Testis (tissue), 3 donors: ENCODE data around the gene CYP4B1. TPM values are rescaled to one million over a fixed set of nuclear protein-coding genes. Genes with fewer than 3 reads are reported as not detected.
"Not testable (repeated sequence)": the region's sequence is repeated elsewhere in the genome, so short reads cannot be mapped to it uniquely, and the experiment has no call there.

ENCODE experiments used
- DNase-seq: peaks from one replicate; pipeline ENCODE4 v3.0.0-alpha.2; 2019
- H3K27ac ChIP-seq, 2 donors: fragments of 200-600 bp; sonication (generic); one replicate each; pipeline ENCODE4 v1.5.1; 2019
- H3K27me3 ChIP-seq: fragments of 200-600 bp; sonication (generic); one replicate; pipeline ENCODE4 v1.5.1; 2019
- H3K36me3 ChIP-seq: fragments of 200-600 bp; sonication (generic); one replicate; pipeline ENCODE4 v1.5.1; 2017; ENCODE audit warnings: low read depth; ENCODE audit errors: missing control alignments
- H3K4me1 ChIP-seq: fragments of 200-600 bp; sonication (generic); one replicate; pipeline ENCODE4 v1.5.1; 2019
- H3K4me3 ChIP-seq, 2 donors: fragments of 200-600 bp; sonication (generic); one replicate each; pipeline ENCODE4 v1.5.1; 2017 to 2019
- H3K9me3 ChIP-seq: fragments of 200-600 bp; sonication (generic); one replicate; pipeline ENCODE4 v1.5.1; 2017
- POLR2A ChIP-seq: fragments of 450-650 bp; IDR thresholded peaks from one replicate; pipeline ENCODE4 v1.6.1; 2017; ENCODE audit warnings: antibody characterized with exemption, mild to moderate bottlenecking, moderate library complexity
- WGBS, 2 donors: methylation state at CpG; one replicate each; pipeline ENCODE4 v1.1.5; 2018; 5-methylcytosine and 5-hydroxymethylcytosine counted together
- intact Hi-C: fragments of 100-400 bp; cut with DNase I; formaldehyde crosslinking; loops from one replicate; pipeline ENCODE4 v1.15.1; 2023; ENCODE audit warnings: low total_unique reads
- polyA plus RNA-seq: library from polyadenylated mRNA; stranded (reverse); fragments of 350-450 nt; fragmentation: Illumina TruSeq; extraction: RNeasy Lipid Tissue Mini Kit (QIAGEN cat#74804); gene quantifications from one replicate; pipeline ENCODE4 v1.2.3, GENCODE V29; 2014; ENCODE audit warnings: low read depth, low replicate concordance; ENCODE audit not compliant: insufficient read depth
- total RNA-seq, 2 donors: library from RNA; depleted of rRNA; stranded (reverse); fragments of >200 nt; gene quantifications; one replicate each; pipeline ENCODE4 v1.2.3, GENCODE V29; 2016
- TF ChIP-seq, protein P1 (sequence below), 3 experiments: fragments of 450-650 bp in 2 of 3; fragments of 200-600 bp in 1 of 3; sonication (generic) in 1 of 3; IDR thresholded peaks; one replicate each; pipeline ENCODE4 v1.5.1; 2016 to 2019; ENCODE audit warnings: antibody characterized with exemption in 3 of 3, mild to moderate bottlenecking in 2 of 3, moderate library complexity in 1 of 3

Gene CYP4B1
- total and polyA plus RNA-seq, 3 donors from 2014 or later, result 2.1 to 6.1 (median 4.3) TPM

DNA sequence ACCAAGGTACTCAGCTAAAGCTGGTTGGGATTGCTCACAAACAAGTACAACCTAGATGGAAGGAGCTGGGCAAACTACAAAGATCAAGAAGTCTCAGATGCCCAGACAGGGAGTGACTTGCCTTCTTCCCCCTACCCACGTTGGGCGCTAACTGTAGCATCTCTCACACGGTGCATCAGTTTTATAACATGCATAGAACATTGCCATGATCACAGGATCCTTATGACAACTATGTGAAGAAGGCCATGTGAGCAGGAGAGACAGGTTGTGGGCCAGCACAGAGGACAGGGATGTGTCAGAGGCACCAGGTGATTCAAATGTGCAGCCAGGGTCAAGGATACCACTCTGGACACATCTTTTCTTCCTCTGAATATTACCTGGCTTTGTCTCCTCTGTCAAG, 28.3 kb upstream of the CYP4B1 start:
- 91% methylated on average over 3 of the region's 3 CpGs for WGBS, 2 donors
- TF ChIP-seq, protein P1, sequence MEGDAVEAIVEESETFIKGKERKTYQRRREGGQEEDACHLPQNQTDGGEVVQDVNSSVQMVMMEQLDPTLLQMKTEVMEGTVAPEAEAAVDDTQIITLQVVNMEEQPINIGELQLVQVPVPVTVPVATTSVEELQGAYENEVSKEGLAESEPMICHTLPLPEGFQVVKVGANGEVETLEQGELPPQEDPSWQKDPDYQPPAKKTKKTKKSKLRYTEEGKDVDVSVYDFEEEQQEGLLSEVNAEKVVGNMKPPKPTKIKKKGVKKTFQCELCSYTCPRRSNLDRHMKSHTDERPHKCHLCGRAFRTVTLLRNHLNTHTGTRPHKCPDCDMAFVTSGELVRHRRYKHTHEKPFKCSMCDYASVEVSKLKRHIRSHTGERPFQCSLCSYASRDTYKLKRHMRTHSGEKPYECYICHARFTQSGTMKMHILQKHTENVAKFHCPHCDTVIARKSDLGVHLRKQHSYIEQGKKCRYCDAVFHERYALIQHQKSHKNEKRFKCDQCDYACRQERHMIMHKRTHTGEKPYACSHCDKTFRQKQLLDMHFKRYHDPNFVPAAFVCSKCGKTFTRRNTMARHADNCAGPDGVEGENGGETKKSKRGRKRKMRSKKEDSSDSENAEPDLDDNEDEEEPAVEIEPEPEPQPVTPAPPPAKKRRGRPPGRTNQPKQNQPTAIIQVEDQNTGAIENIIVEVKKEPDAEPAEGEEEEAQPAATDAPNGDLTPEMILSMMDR (IDR thresholded peaks at IDR 0.05), result no peak
- TF ChIP-seq POLR2A, result no peak

DNA sequence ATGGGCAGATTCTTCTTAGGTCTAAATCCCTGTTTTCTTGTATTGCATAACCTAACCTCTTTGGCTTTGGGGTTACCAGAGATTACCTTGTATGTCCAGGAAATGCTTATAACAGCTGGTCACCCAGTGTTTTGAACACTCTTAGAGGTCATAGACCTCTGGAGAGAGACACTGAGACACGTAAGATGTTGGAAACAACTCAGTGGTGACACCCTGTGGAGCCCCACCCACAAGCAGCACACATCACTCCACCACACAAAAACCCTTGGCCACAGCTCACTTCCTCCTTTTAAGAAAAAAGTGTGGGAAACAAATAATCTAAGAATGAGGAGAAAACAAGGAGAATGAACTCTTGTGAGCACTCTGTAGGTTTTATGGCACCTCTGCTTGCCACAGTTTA, 26.3 kb upstream of the CYP4B1 start:
- Histone ChIP-seq H3K36me3 (no peaks in the 10 kb centered on the region), H3K27me3 (no peaks in the 10 kb centered on the region), H3K4me3 (no peak overlapping the region), H3K27ac (no peak overlapping the region), H3K4me1 (no peaks in the 10 kb centered on the region), H3K9me3 (no peaks in the 10 kb centered on the region)
- 50 to 69% methylated on average over 1 of the region's 1 CpG for WGBS, 2 donors
- intact Hi-C loops, result no loop called here
- no peak for TF ChIP-seq POLR2A
- TF ChIP-seq, protein P1 (IDR thresholded peaks at IDR 0.05), result no peak
- DNase-seq, result no peak

More for the DNA sequence above, 28.3 kb upstream of the CYP4B1 start:
- Histone ChIP-seq H3K36me3 (no peaks in the 10 kb centered on the region), H3K4me3 (no peak overlapping the region), H3K9me3 (no peaks in the 10 kb centered on the region), H3K27ac (no peak overlapping the region), H3K4me1 (no peaks in the 10 kb centered on the region), H3K27me3 (no peaks in the 10 kb centered on the region)
- intact Hi-C loops, result no loop called here
- DNase-seq, result no peak

DNA sequence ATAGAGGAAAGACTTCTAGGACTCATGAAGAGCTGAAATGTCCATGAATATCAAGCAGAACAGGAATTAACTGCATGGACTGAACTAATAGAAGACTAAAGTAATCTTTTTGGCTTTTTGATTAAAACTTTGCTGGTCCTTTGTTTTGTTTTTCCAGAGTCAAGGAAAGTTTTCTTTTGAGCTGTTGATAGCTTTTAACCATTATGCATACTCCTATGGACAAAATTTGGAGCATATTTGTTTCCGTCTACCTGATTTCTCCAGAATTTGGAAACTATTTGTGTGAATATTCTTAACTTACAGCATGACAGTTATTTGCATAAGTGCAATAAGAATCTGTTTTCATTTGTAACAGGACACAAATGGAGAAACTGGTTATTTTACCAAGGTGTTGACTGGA, 24.5 kb upstream of the CYP4B1 start:
- Histone ChIP-seq H3K4me1 (no peaks in the 10 kb centered on the region), H3K27me3 (no peaks in the 10 kb centered on the region), H3K9me3 (no peaks in the 10 kb centered on the region), H3K4me3 (no peak overlapping the region), H3K36me3 (no peaks in the 10 kb centered on the region), H3K27ac (no peak overlapping the region)
- no peak for DNase-seq
- 91 to 93% methylated on average over 1 of the region's 1 CpG for WGBS, 2 donors
- intact Hi-C loops, result no loop called here
- TF ChIP-seq, protein P1 (IDR thresholded peaks at IDR 0.05), result no peak
- no peak for TF ChIP-seq POLR2A

DNA sequence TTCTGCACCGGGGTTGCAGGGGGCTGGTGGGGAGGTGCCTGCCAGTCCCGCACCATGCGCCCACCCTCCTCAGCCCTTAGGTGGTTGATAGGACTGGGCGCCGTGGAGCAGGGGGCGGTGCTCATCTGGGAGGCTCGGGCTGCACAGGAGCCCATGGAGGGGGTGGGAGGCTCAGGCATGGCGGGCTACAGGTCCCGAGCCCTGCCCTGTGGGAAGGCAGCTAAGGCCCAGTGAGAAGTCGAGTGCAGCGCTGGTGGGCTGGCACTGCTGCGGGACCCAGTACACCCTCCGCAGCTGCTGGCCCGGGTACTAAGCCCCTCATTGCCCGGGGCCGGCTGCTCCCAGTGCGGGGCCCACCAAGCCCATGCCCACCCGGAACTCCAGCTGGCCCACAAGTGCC, 20.4 kb upstream of the CYP4B1 start:
- H3K36me3 ChIP-seq, intact Hi-C loops, H3K27ac ChIP-seq, DNase-seq, H3K27me3 ChIP-seq, H3K4me3 ChIP-seq, H3K9me3 ChIP-seq, H3K4me1 ChIP-seq: not testable (repeated sequence)
- WGBS, 2 donors, result 90 to 97% methylated on average over 6 to 15 of the region's 18 CpGs

DNA sequence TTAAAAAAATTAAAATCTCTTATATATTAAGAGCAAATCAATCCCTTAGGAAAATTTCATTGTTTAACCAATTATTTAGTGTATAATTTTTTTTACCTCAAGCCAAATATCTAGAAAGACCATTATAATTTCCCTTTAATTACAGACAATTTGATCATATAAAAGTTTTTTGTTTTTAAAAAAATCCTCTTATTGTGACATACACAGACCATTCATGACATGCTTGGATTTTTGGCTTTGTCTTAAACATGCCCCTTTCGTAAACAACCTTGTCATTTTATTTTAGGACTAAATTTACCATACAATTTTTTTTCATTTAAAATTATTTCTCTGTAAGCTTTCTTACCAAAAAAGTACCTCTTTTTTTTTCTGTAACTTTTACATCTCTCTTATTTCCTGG, 14.2 kb upstream of the CYP4B1 start:
- no peak overlapping the region for H3K27ac ChIP-seq
- no peaks in the 10 kb centered on the region for H3K4me1 ChIP-seq
- no peak overlapping the region for H3K4me3 ChIP-seq
- no peak for DNase-seq
- H3K9me3 ChIP-seq, result no peaks in the 10 kb centered on the region
- 89 to 97% methylated on average over 1 of the region's 1 CpG for WGBS, 2 donors
- H3K36me3 ChIP-seq, result no peaks in the 10 kb centered on the region
- TF ChIP-seq, protein P1 (IDR thresholded peaks at IDR 0.05), result no peak
- no peak for TF ChIP-seq POLR2A
- H3K27me3 ChIP-seq, result no peaks in the 10 kb centered on the region
- intact Hi-C loops, result no loop called here

DNA sequence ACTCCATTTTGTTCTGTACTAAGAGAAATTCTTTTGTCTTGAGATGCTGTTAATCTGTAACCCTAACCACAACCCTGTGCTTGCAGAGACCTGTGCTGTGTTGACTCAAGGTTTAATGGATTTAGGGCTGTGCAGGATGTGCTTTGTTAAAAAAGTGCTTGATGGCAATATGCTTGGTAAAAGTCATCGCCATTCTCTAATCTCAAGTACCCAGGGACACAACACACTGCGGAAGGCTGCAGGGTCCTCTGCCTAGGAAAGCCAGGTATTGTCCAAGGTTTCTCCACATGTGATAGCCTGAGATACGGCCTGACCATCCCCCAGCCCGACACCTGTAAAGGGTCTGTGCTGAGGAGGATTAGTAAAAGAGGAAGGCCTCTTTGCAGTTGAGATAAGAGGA, 10.2 kb upstream of the CYP4B1 start:
- 76 to 93% methylated on average over 3 to 4 of the region's 4 CpGs for WGBS, 2 donors

More for the DNA sequence above, 10.2 kb upstream of the CYP4B1 start:
- H3K4me3 ChIP-seq, H3K27me3 ChIP-seq, DNase-seq, H3K4me1 ChIP-seq, H3K27ac ChIP-seq, H3K9me3 ChIP-seq, intact Hi-C loops, H3K36me3 ChIP-seq: not testable (repeated sequence)
